Epithelial cell of esophagus (primary cell): Measurements from ENCODE around the gene EFNA5.
A peak's percentile ranks its signal among the peaks of the same experiment; 100 is the strongest.

Source experiments
- DNase-seq: peaks from one replicate; pipeline ENCODE4 v3.0.0; 2010; ENCODE audit warnings: low read depth
- H3K4me3 ChIP-seq: 2 replicates; pipeline ENCODE4 v1.5.1; 2011; ENCODE audit warnings: mild to moderate bottlenecking, low read length, control low read depth
- CTCF ChIP-seq: IDR thresholded peaks from 2 replicates; pipeline ENCODE4 v1.5.1; 2011; ENCODE audit warnings: low read depth, mild to moderate bottlenecking, low read length, control low read depth, inconsistent platforms; ENCODE audit not compliant: insufficient read depth; ENCODE audit errors: missing control alignments

EFNA5 gene

GRCh38 chr5:107508097-107508496 is 162.6 kb downstream of the EFNA5 start:
- no peak for DNase-seq
- no peak overlapping the region for H3K4me3 ChIP-seq
- TF ChIP-seq CTCF: no peak

DNA sequence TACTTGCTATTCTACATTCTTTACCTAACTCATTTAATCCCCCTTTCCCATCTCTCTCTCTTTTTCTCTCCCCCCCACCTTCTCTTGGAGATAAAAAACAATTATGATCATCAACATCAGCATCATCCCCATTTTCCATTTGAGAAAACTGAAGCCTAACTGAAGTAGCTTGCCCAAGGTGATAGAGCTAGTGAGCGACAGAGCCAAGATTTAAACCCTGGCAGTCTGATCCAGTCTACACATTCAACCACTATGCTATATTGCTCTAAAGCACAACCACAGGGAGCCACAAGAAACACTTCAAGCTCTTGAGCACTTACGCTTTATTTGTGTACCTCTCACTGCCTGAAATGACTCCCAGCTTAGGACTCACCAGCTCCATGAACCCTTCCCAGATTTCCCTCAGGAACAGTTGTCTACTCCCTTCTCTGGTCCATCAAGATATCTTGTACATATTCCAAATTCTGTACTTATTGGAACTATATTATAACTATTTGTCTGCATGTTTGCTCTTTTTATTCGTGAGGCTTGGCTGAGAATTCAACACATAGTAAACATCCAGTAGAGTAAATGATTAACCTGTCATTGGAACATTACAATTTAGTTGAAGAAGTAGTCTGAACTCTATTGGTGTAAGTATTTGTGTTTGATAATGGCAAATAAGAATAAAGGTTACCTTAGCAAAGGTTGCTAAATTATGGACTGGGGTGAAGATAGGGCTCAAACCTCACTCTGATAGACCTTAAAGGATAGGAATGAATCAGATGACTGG is 164.8 kb downstream of the EFNA5 start:
- TF ChIP-seq CTCF: no peak
- no peak overlapping the region for H3K4me3 ChIP-seq
- DNase-seq: no peak

- no peak overlapping the region for H3K4me3 ChIP-seq
- DNase-seq: no peak
- TF ChIP-seq CTCF: no peak
Observed at GRCh38 chr5:107504424-107504823, 166.3 kb downstream of the EFNA5 start.

GRCh38 chr5:107502676-107503060 is 168.1 kb downstream of the EFNA5 start:
- DNase-seq: no peak
- no peak overlapping the region for H3K4me3 ChIP-seq
- no peak for TF ChIP-seq CTCF

DNA sequence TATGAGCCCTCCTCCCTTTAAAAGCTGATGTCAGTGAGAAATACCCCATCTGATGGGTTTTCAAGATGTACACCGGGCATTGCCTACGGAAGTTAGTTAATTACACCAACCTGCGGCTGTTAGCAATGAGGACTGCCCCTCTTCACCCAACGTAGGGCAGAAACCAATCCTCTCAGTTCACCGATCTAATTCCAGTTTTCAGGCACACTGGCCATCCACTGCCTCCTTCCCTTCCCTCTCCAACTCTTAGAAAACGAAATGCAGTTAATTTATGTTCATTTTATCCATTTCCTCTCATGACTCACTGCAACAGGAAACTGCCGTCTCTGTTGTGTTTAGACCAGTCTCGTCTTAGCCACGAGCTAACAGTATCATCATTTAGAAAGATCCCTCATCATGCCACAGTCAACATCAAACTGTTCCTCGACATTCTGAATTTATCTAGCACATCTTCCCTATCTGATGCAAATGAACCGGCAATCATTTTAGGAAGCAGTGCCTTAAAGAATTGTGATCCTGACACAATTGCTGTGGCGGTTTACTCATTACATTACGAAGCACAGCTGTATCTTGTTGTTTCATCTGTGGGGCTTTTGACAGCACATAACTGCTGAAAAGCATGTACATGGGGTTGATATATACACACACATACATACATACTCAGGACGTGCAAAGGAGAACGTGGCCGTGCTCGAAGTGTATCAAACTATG is 168.6 kb downstream of the EFNA5 start:
- no peak for TF ChIP-seq CTCF
- H3K4me3 ChIP-seq: no peak overlapping the region
- DNase-seq: peak; percentile 40

DNA sequence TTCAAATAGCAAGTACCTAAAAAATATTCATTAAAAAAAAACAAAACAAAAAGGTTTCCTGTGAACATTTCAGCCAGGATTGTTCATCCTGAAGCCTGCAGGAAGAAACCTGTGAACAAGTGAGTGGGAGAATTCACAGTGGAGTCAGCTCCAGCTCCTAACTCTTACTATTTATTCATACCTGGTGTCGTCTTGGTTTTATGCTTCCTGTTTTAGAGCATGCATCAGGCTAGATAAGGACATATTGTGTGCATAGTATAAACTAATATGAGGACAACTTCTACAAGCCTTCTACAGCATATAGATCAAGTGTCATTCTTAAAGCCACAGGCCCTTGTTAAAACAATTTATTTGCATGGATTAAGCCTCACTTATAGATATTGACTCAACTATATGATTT is 169.9 kb downstream of the EFNA5 start:
- H3K4me3 ChIP-seq: no peak overlapping the region
- TF ChIP-seq CTCF: no peak
- no peak for DNase-seq
